K562 (cell line): ENCODE measurements around the gene TBX1. TPM values are rescaled to one million over a fixed set of nuclear protein-coding genes. Genes with fewer than 3 reads are reported as not detected.
A peak's percentile ranks its signal among the peaks of the same experiment; 100 is the strongest.

Source experiments
- ATAC-seq: fragments of 200-7000 bp; cut with Tn5 transposase; 3 replicates; pipeline ENCODE4 v1.9.1; 2020; ENCODE audit warnings: moderate library complexity
- BruUV-seq: library from RNA; stranded (reverse); fragments of 400-500 nt; replicated peaks from 2 replicates; lab custom pipeline; 2021; lab: Mats Ljungman, UMichigan
- CTCF ChIA-PET: fragments of 300-600 bp; formaldehyde crosslinking; extraction: SDS; loops from one replicate; lab custom pipeline; 2021; ENCODE audit warnings: low intra/inter-chr PET ratio; lab: Yijun Ruan, JAX
- POLR2A ChIA-PET: fragments of 300-600, 350-650 bp; sonication (Branson Sonifier 250); formaldehyde crosslinking; extraction: SDS; loops from one replicate; lab custom pipeline; 2021; ENCODE audit warnings: antibody characterized with exemption, inconsistent platforms; lab: Yijun Ruan, JAX
- DNase-seq, 4 experiments: peaks; one replicate each; pipeline versions ENCODE4 v3.0.0 to v3.0.0-alpha.2; 2011 to 2018; ENCODE audit warnings: low spot score in 3 of 4, mixed read lengths in 3 of 4; ENCODE audit errors: extremely low read depth in 1 of 4
- FAIRE-seq: peaks from 2 replicates; lab custom pipeline; 2011; peaks lifted over from hg19 to GRCh38; lab: Jason Lieb, UNC
- H2AFZ ChIP-seq: 2 replicates; pipeline ENCODE4 v1.6.0; 2011; ENCODE audit warnings: low read depth, low read length, control low read depth, inconsistent platforms
- H3K27ac ChIP-seq: fragments of 200-600 bp; 3 replicates; pipeline ENCODE4 v1.8.0; 2011; ENCODE audit warnings: low read depth, mild to moderate bottlenecking, control low read depth, inconsistent platforms, low read length, moderate library complexity, mixed read lengths; ENCODE audit errors: extremely low read depth
- H3K27me3 ChIP-seq, 2 experiments: fragments of 300-600 bp in 1 of 2; 2 replicates in 1 of 2; 3 replicates in 1 of 2; pipeline versions ENCODE4 v1.6.0 to v1.8.0; 2011; ENCODE audit warnings: inconsistent platforms in 2 of 2, low read length in 2 of 2, mild to moderate bottlenecking in 1 of 2, mixed read lengths in 1 of 2, moderate library complexity in 1 of 2; ENCODE audit not compliant: control insufficient read depth in 2 of 2, insufficient read depth in 2 of 2
- H3K36me3 ChIP-seq: fragments of 300-600 bp; 3 replicates; pipeline ENCODE4 v1.8.0; 2011; ENCODE audit warnings: mild to moderate bottlenecking, low read length, inconsistent platforms; ENCODE audit not compliant: control insufficient read depth, insufficient read depth
- H3K4me1 ChIP-seq, 2 experiments: fragments of 200-600 bp in 1 of 2; replicated peaks in 1 of 2; 2 replicates in 1 of 2; 3 replicates in 1 of 2; pipeline versions ENCODE4 v1.5.1 to v1.8.0; 2011; ENCODE audit warnings: inconsistent platforms in 2 of 2, low read length in 2 of 2, mild to moderate bottlenecking in 1 of 2, mixed read lengths in 1 of 2, moderate library complexity in 1 of 2; ENCODE audit not compliant: control insufficient read depth in 2 of 2, insufficient read depth in 2 of 2
- H3K4me2 ChIP-seq: 2 replicates; pipeline ENCODE4 v1.6.1; 2011; ENCODE audit warnings: low read length, control low read depth, inconsistent platforms, mixed read lengths; ENCODE audit not compliant: insufficient read depth
- H3K4me3 ChIP-seq: fragments of 200-600 bp; sonication (generic), shearing (Covaris generic); 2 replicates; pipeline ENCODE4 v1.5.1; 2016; ENCODE audit warnings: control low read depth, inconsistent platforms
- H3K79me2 ChIP-seq: fragments of 200-600 bp; 3 replicates; pipeline ENCODE4 v1.8.0; 2011; ENCODE audit warnings: low read length, inconsistent platforms; ENCODE audit not compliant: control insufficient read depth, insufficient read depth
- H3K9ac ChIP-seq, 2 experiments: 2 replicates each; pipeline versions ENCODE4 v1.6.0 to v1.6.1; 2011; ENCODE audit warnings: low read depth in 2 of 2, low read length in 2 of 2, control low read depth in 1 of 2, inconsistent platforms in 1 of 2, mild to moderate bottlenecking in 1 of 2, mixed read lengths in 1 of 2; ENCODE audit not compliant: insufficient read depth in 1 of 2
- H3K9me1 ChIP-seq: one replicate; pipeline ENCODE4 v1.6.0; 2011; ENCODE audit warnings: inconsistent platforms, mild to moderate bottlenecking, low read length, moderate library complexity; ENCODE audit not compliant: control insufficient read depth, insufficient read depth
- H3K9me3 ChIP-seq: replicated peaks from 2 replicates; pipeline ENCODE4 v1.5.1; 2011; ENCODE audit warnings: low read depth, low read length, inconsistent platforms; ENCODE audit not compliant: control insufficient read depth, insufficient read depth
- H4K20me1 ChIP-seq: replicated peaks from 2 replicates; pipeline ENCODE4 v1.6.1; 2011; ENCODE audit warnings: low read length, inconsistent platforms, mixed read lengths; ENCODE audit not compliant: control insufficient read depth, insufficient read depth
- CHAMP1 ChIP-seq: fragments of 450-650 bp; IDR thresholded peaks from 2 replicates; pipeline ENCODE4 v1.6.1; 2016; ENCODE audit warnings: mild to moderate bottlenecking
- ILF3 ChIP-seq: fragments of 450-650 bp; IDR thresholded peaks from 2 replicates; pipeline ENCODE4 v1.6.1; 2018; ENCODE audit warnings: antibody characterized with exemption, mild to moderate bottlenecking, moderate library complexity, borderline replicate concordance
- JUND ChIP-seq, 2 experiments: IDR thresholded peaks; 2 replicates in 1 of 2; 3 replicates in 1 of 2; pipeline ENCODE4 v1.6.1; 2011; ENCODE audit warnings: borderline replicate concordance in 2 of 2, low read depth in 2 of 2, low read length in 2 of 2, improper control_type of control experiment in 1 of 2, missing biosample characterization in 1 of 2, missing genetic modification characterization in 1 of 2, missing genetic modification reagents in 1 of 2
- KDM4B ChIP-seq, 2 experiments: fragments of 450-650 bp in 1 of 2; sonication (generic) in 1 of 2; IDR thresholded peaks; 2 replicates each; pipeline ENCODE4 v1.6.1; 2016 to 2017; ENCODE audit warnings: borderline replicate concordance in 2 of 2, antibody characterized with exemption in 1 of 2, low read depth in 1 of 2, mild to moderate bottlenecking in 1 of 2
- KDM5B ChIP-seq: fragments of 200-600 bp; sonication (generic); IDR thresholded peaks from 2 replicates; pipeline ENCODE4 v1.6.1; 2012; ENCODE audit warnings: low read depth, mild to moderate bottlenecking, moderate library complexity, low read length, control low read depth, inconsistent platforms; ENCODE audit not compliant: insufficient replicate concordance
- PHF20 ChIP-seq: fragments of 450-650 bp; IDR thresholded peaks from 2 replicates; pipeline ENCODE4 v1.6.1; 2018; ENCODE audit not compliant: partially characterized antibody
- PHF8 ChIP-seq: fragments of 200-600 bp; sonication (generic); IDR thresholded peaks from 2 replicates; pipeline ENCODE4 v1.6.1; 2012; ENCODE audit warnings: mixed run types, mild to moderate bottlenecking, inconsistent platforms, low read length, moderate library complexity, borderline replicate concordance
- PTBP1 ChIP-seq: fragments of 200-400 bp; formaldehyde crosslinking; IDR thresholded peaks from 2 replicates; pipeline ENCODE4 v1.6.1; 2017; ENCODE audit warnings: low read depth, low read length
- RCOR1 ChIP-seq, 2 experiments: IDR thresholded peaks; 2 replicates each; pipeline ENCODE4 v1.6.1; 2012; ENCODE audit warnings: low read depth in 2 of 2, low read length in 2 of 2, borderline replicate concordance in 1 of 2, improper control_type of control experiment in 1 of 2
- SUPT5H ChIP-seq: fragments of 450-650 bp; IDR thresholded peaks from 2 replicates; pipeline ENCODE4 v1.6.1; 2016
- ZNF431 ChIP-seq: sonication (generic); formaldehyde crosslinking; IDR thresholded peaks from 2 replicates; pipeline ENCODE4 v1.8.0; 2022; ENCODE audit warnings: mild to moderate bottlenecking, missing genetic modification reagents
- ZNF507 ChIP-seq: conservative IDR thresholded peaks from 2 replicates; pipeline ENCODE4 v1.6.1; 2017; ENCODE audit warnings: missing genetic modification characterization, missing compliant biosample characterization
- WGBS: fragments of 100-300 bp; shearing (Covaris generic); methylation state at CpG from one replicate; pipeline ENCODE4 v1.1.6; 2016; ENCODE audit warnings: low coverage, mixed read lengths; ENCODE audit not compliant: insufficient coverage; ENCODE audit errors: missing lambda C conversion rate; 5-methylcytosine and 5-hydroxymethylcytosine counted together
- in situ Hi-C: fragments of 300-500 bp; cut with MboI; formaldehyde crosslinking; loops from 4 replicates; pipeline ENCODE4 v1.15.0; 2018; ENCODE audit warnings: inconsistent platforms, mixed read lengths
- intact Hi-C: fragments of 100-400 bp; cut with micrococcal nuclease; formaldehyde crosslinking; loops from 2 replicates; pipeline ENCODE4 v1.14.2; 2022
- polyA plus RNA-seq, 8 experiments: library from polyadenylated mRNA; depleted of rRNA in 4 of 8; stranded (reverse) in 5 of 8; unstranded in 3 of 8; fragments of >200 nt; fragmentation: Nextera tagmentation in 2 of 8; fragmentation: Illumina TruSeq in 1 of 8; extraction: Ambion mirVana in 2 of 8; extraction: Trizol in 1 of 8; gene quantifications; 2 replicates each; pipeline versions ENCODE4 v1.2.1 to v1.2.3, GENCODE V29; 2011 to 2014; ENCODE audit warnings: inconsistent platforms in 1 of 8, missing spikeins in 1 of 8
- total RNA-seq, 7 experiments: library from RNA; depleted of rRNA in 6 of 7; stranded (reverse); fragments of >200 nt in 6 of 7; fragmentation: Illumina TruSeq in 2 of 7; extraction: Trizol in 2 of 7; gene quantifications; 2 replicates each; pipeline versions ENCODE4 v1.2.1 to v1.2.3, GENCODE V29; 2011 to 2021; ENCODE audit warnings: low replicate concordance in 1 of 7
- TF ChIP-seq, protein P1 (sequence below), 2 experiments: IDR thresholded peaks in 1 of 2; conservative IDR thresholded peaks in 1 of 2; 2 replicates each; pipeline ENCODE4 v1.6.1; 2016; ENCODE audit warnings: low read depth in 2 of 2, mild to moderate bottlenecking in 1 of 2, missing compliant biosample characterization in 1 of 2, missing genetic modification characterization in 1 of 2, moderate library complexity in 1 of 2

TBX1 gene
- total and polyA plus RNA-seq, 9 of the 15 experiments (the other 6 are each of a cell fraction or from before 2014, with no cell fraction given) = 0.07 to 35.0 (median 3.9) TPM

- TF ChIP-seq CHAMP1 (no peak), SUPT5H (peak; percentile 89), PHF8 (peak; percentile 94; the same call in 1 of the 2 replicates), PTBP1 (0 out of 2 replicates have a peak, but pooled peaks have one; percentile 74), PHF20 (peak; percentile 75), JUND (IDR thresholded peaks at IDR 0.05; ENCODE audit: borderline replicate concordance, low read depth, low read length) (no peak), JUND (tag; IDR thresholded peaks at IDR 0.05; ENCODE audit: borderline replicate concordance, low read depth, low read length) (0 out of 3 replicates have a peak, but pooled peaks have one; percentile 6)
These were observed 42.0 kb upstream of the TBX1 start (continued) for GRCh38 chr22:19718456-19719049.

- Histone ChIP-seq H4K20me1 (peaks cover 34% of the 10 kb centered on the region), H3K4me1 (peaks cover 59 to 99% of the 10 kb centered on the region in 2 experiments), H3K9ac (peak overlapping the region; percentile 89 to 98), H3K36me3 (peaks cover 33% of the 10 kb centered on the region), H3K9me1 (peaks cover 27% of the 10 kb centered on the region), H3K79me2 (peaks cover 43% of the 10 kb centered on the region), H3K9me3 (no peaks in the 10 kb centered on the region), H3K27me3 (no peaks in the 10 kb centered on the region), H3K27ac (peak overlapping the region; percentile 92), H2AFZ (peak overlapping the region; percentile 94), H3K4me2 (peak overlapping the region; percentile 92), H3K4me3 (peak overlapping the region; percentile 51)
- DNase-seq (peak; percentile 93 to 94 (median 94)), ATAC-seq (peak; percentile 3), FAIRE-seq (no peak)
- intact Hi-C loops (loop anchor here (5.0 to 10.0 kb wide), 2 partner anchors 54 to 242 kb away; partner anchors contain the start of genes CDC45 and UFD1), in situ Hi-C loops (no loop called here)
- ChIA-PET POLR2A (interaction anchor here (0.6 to 2.7 kb wide), 10 partner anchors 10 to 1852 kb away, joined by 3 to 8 read pairs (median 3); partner anchors contain the start of genes GNB1L and RTL10), CTCF (interaction anchor here (0.7 to 4.5 kb wide), 4 partner anchors 39 to 566 kb away, joined by 3 to 113 read pairs (median 10); no protein-coding TSS in a partner anchor)
- no TSS peak for BruUV-seq
- 6% methylated on average over 31 of the region's 31 CpGs for WGBS
- TF ChIP-seq ZNF507 (tag) (no peak), ZNF431 (CRISPR knock-in tag) (no peak), KDM4B (IDR thresholded peaks at IDR 0.05; ENCODE audit: borderline replicate concordance in 2 of 2, low read depth in 1 of 2) (no peak), ILF3 (no peak), RCOR1 (IDR thresholded peaks at IDR 0.05; ENCODE audit: borderline replicate concordance in 1 of 2, low read depth in 2 of 2, low read length in 2 of 2) (peak in 1 of 2 experiments; percentile 56; a peak in 2 of 4 replicates), KDM5B (peak; percentile 5)
- TF ChIP-seq, protein P1, sequence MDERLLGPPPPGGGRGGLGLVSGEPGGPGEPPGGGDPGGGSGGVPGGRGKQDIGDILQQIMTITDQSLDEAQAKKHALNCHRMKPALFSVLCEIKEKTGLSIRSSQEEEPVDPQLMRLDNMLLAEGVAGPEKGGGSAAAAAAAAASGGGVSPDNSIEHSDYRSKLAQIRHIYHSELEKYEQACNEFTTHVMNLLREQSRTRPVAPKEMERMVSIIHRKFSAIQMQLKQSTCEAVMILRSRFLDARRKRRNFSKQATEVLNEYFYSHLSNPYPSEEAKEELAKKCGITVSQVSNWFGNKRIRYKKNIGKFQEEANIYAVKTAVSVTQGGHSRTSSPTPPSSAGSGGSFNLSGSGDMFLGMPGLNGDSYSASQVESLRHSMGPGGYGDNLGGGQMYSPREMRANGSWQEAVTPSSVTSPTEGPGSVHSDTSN (CRISPR knock-in tag; IDR thresholded peaks at IDR 0.05; ENCODE audit: low read depth) = no peak
- TF ChIP-seq, protein P1 (tag; conservative IDR thresholded peaks at IDR 0.05; ENCODE audit: low read depth) = no peak
These were observed 41.5 kb upstream of the TBX1 start for GRCh38 chr22:19719050-19719482.
